HG03066 (cell line): ENCODE data around the gene TAF1B.

Source experiments
- ATAC-seq: cut with Tn5 transposase; IDR thresholded peaks from one replicate; pipeline ENCODE4 v1.9.1; 2021; ENCODE audit warnings: low read depth; ENCODE audit not compliant: unreplicated experiment

Gene TAF1B

DNA sequence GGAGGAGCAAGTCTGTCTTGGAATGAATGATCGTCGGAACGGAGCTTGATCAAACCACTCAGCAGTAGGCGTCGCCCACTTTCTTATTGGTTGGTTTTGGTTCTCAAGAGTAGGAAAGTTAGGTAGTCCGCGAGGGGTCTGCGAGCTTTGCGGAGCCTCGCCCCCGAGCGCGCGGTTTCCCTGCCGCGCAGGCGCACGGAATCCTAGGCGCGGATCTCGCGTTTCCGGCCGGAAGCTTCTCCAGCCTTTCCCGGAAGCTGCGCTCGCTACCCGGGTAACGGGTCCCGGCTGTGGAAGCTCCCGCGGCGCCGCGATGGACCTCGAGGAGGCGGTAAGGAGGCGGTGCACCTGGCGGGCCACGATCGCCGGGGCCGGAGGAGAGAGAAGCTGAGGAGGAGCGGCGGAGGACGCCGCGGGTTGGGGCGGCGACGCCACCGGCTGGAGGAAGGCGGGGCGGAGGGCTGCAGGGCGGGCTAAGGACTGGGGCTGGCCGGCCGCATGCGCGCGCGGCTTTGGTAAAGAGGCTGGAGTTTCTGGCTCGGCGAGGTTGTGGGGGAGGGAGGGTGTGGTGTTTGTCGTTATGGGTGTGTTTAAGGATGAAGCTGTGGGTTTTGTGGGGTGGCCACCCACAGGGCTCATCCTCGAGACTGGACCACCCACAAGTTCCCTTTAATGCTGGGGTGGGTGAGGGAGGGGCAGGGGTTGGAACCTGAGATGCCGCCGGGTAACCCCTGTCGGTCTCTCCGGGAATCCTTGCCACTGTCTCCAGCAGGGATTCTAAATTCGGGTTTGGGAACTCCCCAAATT is at the start of gene TAF1B:
TAF1B (plus strand) TSS at position 246 of the 807 bp plus-strand sequence; CDS start at position 314, 68 bp downstream.
- peak; percentile 81 for ATAC-seq

DNA sequence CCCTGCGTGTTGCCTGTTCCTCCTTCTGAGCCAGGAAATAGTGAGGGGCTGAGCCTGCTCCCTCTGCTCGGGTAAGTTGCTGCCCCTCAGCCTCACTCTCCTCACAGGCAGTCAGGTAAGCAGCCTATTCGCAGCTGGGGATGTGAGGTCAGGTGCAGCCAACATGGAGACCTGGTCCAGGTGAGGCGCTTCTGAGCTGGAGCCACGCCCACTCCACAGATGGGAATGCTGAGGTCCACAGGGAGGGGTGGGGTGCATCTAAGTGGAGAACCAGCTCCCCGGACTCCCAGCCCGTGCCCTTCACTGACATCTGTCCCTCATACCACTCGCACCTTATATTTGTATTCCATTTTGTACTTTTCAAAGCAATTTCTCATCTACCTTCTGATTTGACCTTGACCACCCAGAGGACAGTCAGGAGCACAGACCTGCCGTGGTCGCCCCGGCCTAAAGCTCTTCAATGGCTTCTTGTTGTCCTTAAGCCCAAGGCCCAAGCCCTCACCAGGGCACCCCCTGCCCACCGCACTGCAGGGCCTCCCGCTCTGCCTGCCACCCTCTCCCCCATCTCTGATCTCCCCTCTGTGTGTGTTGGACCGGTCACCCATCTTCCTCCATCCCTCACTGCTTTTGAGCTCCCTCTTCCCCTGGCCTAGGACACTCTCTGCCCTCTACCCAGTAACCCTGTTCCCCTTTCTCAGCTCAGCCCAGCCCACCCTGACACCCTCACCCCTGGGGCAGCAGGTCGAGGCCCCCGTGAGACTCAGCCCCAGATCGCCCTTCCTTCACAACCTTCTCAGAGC is 49.2 kb upstream of the TAF1B start:
- no peak for ATAC-seq

DNA sequence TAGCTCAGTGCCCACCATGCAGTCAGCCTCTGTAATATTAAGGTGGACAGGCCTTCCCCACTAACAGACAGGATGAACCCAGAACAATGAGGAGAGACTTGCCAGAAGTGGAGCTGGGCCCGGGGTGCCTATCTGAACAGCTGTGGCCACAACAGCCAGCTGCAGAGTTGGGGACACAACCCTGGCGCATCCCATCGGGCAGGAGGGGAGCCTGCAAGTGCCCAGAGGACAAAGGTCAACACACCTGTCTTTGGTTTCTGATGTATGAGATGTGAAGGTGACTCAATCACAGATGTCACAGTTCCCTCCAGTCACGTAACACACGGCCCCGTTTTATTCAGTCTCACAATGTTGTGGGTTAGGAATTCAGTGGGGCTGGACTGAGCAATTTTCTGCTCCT is 48.2 kb upstream of the TAF1B start:
- ATAC-seq = no peak

DNA sequence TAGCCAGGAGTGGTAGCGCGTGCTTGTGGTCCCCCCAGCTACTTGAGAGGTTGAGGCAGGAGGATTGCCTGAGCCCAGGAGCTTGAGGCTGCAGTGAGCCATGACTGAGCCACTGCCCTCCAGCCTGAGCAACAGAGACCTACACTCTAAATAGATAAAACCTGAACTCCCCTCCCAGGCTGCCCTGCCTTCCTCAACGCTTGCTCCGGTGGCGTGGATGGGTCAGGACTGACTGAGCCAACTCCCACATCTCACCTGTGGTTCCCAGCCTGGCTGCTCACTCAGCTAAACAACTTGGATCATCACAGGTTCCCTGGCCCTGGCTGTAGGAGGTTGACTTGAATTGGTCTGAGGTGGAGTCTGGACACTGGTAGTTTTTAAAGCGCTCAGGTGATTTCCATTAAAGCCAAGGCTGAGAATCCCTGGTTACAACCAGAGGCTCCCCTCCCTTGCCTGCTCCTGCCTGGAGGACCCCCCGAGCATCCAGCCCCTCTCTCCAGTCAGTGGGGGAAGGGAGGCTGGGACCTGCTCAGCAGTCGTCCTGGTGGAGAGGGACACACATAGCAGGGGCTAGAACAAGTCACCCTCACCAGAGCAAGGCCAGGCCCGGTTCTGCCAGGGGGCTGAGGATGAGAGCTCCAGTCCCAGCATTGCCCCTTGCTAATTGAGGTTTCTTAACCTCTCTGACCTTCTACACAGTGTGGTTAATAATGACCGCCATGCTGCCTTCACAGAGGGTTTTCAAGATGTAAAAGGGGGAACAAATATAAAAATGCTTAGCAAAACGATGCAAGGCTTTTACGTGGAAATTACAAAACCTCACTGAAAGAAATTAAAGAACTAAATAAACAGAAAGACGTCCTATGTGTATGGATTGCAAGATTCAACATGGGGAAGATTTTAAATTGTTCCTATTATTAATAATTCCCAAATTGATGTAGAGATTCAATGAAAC is 46.9 kb upstream of the TAF1B start:
- no peak for ATAC-seq

DNA sequence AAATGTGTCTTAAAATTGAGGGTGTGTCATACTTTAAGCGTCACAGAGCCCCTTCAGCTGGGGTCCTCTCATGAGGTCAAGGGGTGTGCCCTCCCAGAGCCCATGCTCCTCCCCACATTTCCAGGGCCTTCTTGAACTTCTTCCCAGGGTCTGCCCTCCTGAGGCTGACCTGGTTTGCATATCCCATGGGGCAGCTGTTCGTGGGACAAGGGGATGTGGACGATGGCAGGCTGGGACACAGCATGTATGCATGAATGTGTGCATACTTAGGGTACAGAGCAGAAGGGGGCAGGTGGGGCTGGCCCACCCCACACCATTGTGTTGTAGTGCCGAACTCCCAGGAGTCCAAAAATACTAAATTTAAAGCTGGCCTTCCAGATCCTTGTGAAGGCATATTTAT is 46.2 kb upstream of the TAF1B start:
- ATAC-seq = no peak

DNA sequence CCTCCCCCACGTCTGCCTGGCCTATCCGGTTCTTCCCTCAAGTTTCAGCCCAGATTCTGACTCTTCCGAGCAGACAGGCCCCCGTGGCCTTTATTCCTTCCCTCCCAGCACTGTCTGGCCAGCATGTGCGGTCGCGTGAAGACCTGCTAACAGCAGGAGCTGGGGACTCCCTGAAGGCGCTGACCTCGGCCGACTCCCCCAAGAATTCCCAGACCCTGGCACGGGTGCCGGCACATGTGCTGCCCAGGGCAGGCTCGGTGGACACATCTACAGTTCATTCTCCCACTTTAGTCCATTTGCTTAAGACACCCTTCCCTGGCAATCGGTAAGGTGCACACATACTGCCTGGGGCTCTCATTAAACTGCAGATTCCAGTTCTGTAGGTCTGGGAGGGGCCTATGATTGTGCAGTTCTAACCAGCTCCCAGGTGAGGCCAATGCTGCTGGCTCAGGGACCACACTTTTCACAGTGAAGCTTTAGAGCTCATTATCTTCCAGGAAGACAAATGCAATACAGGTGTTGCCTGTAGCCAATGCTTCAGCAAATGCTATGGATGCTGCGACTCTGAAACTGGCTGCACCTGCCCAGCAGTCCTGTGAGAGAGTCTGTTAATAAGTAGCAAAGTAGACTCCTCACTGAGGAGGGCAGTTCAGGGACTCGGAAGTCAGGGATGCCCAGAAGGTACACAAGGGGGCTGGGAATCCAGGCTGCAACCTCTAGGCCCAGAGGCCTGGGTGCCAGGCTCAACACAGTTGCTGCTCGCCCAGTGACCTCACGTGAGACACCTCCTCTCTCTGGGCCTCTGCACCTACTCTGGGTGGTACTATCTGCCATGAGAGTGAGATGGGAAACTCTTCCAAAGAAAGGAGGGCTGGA is 45.4 kb upstream of the TAF1B start:
- no peak for ATAC-seq

DNA sequence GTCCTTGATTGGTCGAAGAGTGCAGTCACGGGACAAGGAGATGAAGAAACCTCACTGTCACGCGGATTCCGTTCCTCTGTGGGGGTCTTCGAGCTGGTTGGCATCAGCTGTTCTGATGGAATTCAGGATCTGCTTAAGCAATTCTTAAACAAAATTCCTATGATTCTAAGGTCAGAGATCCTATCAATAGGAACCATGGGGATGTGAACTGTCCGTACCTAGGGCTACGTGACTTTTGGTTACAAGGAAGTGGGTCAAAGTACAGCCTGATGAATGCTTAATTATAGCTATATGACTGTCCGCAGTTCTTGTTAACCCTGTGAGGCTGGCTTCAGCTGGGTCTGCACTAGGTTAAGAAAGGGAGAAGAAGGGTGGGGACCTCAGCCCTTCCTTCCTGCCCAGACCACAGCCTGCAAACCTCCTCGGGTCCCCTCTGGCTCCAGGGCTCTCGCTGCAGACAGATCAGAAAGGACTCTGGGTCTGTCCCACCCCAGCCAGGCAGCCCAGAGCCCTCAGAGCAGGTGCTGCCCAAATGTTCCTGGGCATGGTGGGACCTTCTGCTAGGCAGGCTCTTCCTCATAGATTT is 44.2 kb upstream of the TAF1B start:
- peak; percentile 38 for ATAC-seq

DNA sequence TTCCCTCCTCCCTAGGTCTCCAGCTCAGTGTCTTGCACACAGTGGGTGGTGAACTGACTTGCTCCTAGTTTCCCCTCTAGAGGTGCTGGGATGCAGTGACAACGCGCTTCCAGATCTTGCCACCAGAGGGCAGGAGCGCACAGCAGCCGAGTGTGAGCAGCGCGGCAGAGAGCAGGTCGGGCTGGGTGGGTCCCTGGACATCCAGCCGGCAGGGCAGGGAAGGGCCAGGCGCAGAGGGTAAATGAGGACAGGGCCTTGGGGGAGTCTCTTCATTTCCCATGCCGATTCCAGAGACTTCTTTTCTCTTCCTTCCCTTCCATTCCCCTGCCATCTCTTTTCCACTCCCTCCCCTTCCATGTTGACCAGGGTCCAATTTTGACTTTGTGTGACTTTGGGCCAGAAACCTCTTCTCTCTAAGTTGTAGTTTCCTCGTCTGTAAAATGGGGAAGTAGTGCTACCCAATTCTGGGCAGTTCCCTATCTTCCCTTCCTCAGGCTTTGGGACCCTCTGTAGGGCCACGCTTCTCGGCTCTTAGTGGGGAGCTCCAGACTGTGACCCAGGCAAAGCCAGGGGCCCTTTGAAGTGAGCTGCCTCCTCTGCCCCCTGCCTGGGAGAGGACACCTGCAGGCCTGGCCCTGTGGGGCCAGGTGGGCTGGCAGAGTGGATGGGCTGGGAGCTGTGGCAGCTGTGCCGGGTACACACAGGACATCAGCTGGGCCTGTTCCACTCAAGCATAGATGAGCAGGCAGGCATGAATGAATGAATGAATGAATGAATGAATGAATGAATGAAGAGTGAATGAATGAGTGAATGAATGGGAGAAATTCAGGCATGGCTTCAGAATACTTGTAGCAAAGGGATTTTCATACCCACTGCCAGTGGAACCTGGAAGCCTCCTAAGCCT is 43.3 kb upstream of the TAF1B start:
- peak; percentile 90 for ATAC-seq

DNA sequence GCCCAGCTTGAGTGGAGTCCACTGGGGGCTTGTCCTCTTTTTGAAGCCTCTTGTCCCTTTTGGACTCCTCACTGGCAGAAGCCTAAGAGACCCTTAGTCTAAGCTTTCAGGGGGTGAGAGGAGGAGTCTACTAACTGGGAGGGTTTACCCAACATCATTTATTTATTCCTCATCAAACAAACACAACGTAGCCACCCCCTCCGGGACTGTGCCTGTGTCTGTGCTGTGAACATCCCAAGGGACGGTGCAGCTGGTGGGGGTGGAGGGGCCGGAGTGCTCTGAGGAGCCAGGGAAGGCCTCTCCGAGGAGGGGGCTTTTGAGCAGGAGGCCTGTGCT is 42.7 kb upstream of the TAF1B start:
- ATAC-seq = no peak

DNA sequence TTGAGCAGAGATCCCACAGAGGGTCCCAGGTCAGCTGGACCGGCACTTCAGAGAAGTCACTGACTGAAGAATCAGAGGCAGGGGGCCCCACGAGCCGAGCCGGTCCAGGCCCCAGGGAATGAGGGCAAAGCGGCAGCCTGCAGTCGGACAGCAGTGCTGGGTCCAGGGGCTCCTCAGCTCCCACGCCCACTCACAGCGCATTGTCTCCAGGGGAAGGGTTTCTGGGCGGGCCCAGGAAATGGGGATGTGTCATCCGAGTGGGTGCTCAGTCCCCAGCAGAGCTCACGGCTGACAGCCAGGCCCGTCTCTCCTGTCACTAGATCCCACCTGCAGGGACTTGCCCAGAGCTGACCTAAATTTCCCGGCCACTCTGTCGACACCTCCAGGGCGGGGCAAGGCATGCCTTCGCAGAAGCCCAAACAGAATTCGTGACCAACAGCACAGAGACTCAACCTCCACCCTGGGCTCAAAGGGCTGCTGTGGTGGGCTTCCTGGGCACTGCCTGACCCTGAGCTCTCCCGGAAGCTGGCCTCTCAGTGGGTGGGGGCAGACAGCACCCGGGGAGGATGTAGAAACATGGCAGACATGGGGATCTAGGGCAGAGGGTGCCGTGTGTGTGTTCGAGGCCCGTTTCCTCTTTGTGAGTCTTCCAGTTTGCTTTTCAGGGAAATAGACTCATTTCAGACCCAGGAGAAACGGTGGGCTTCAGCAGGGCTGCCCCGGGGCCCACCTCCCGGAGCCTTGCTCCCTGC is 42.1 kb upstream of the TAF1B start:
- no peak for ATAC-seq

DNA sequence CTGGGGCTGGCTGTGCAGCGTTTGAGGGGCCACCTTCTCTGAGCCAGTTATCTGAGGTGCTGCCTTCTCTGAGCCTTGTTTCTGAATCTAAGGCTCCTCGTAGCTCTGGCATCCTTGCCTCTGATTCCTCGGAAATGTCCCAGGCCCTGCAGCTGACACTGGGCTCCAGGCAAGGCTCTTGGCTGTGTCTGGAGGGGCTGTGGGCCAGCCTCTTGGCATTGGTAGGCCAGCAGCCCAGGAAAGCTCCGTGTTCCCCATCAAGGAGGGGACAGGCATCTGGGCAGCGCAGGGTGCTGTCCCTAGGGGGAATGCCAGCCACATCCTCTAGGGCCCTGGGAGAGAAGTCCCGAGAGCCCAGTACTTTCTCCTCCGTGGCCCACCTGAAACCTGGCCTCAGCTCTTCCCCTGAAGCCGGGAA is 40.7 kb upstream of the TAF1B start:
- ATAC-seq = no peak

DNA sequence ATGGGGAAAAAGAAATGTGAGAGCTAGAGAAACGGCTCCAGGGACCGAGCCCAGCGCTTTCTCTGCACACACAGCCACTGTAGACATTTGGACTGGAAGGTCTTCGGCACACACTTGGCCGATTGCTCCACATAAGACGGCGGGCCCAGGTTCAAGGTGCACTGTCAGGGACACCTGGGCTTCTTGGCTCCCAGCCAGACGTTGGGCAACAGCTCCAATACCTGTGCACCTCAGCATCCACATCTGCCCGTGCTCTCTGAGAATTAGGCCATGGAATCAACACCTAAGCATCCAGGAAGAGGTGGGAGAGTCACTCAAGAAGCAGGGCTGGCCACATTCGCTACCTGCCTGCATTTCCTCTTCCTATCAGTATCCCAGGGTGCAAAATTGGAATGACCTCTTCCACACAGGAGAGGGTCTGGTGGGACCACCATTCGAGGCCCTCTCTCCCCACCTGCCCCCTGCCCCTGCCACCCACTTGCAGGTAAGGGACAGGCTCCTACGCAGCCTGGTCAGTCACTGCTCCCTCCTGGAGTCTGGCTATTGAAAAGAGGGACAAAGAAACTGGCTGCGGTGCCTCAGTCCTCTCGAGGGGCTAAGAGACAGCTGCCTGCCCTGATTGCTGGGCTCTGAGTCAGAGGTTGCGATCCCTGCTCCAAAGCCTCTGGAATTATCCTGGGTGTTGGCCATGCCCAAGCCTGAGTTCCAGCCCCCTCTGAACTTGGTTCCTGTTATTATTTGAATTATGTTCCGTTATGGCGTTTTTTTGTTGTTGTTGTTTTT is 40.1 kb upstream of the TAF1B start:
- ATAC-seq = no peak

DNA sequence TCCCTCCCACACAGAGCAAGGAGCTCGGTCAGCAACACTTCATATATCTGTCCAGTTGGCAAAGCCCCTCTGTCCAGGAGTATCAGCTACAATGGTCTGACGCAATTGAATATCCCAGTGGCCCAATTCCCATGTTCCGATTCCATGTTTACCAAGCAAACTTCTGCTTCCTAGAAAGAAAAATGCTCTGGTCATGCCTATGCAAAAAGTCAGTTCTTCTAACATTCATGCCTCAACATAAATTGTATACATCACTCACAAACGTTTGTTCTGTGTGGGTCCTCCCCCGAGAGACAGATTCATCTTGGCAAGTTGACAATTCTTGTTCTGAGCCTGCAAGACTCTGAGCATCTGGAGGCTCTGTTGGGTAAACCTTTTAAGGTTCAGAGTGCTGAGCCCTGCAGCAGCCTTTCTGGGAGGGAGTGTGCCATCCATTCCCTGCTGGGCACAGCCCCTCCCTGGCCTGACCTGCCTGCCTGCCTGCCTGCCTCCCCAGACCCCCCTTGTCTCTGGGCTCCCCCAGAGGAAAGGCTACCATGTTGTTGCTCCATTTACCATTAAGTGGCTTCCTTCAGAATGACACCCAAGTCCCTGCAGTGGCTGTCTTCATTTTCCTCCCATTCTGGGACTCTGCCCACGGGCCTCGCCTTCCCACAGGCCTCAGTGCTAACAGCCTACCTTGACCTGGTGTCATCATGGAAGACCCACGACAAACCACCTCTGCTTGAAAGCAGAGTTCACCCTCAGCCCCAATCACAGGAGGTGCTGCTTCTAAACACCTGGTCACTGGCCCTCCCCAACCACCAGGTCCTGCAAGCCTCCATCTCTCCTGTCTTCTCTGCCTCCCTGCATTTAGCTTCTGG is 37.6 kb upstream of the TAF1B start:
- no peak for ATAC-seq

DNA sequence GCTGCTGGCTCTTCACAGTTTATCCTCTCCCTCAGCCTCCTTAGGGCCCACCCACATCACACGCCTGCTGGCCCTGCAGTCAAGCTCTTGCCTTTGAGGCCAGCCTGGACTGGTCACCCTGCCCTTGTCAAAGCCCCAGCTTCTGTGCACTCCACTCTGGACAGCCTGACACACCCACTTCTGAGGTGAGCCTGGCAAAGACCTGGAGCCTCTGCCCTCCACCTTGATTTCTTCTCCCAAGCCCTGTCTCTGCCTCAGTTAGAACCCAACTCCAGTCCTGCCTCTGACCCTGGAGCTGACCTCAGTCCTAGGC is 37.0 kb upstream of the TAF1B start:
- no peak for ATAC-seq

DNA sequence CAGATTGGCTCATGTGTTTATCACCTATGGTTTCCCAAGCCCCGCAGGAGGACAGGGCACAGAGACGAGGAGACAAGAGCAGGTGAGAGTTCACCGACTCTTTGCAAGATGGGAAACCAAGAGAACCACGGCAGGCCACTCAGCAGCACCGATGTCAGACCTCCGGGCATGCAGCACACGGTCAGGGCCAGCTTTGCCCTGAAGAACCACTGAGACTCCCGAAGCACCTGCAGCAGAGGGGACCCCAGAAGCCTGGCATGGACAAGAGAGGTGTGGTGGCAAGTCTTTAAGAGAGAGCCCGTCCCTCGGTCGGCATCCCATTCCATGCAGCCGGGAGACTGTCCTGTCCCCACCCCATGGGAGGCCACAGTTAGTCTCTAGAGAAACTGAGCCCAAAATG is 36.6 kb upstream of the TAF1B start:
- no peak for ATAC-seq

DNA sequence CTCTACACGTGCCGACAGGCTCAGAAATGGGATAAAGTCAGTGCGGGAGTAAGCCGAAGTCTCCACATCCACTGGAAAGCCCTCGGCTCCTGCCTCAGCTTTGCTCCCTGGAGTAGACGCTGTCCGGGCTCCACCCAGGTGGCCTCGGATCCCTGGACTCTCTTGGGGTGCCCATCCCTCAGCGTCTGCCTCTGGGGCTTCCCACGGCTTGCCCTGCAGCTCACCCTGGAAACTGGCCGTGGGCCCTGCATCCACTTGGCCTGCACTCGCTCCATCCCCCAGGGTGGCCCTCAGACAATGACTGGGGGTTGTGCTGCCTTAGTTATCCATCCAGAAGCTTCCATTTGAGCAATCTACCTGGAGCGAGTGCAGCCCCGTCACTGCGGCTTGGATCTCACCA is 36.2 kb upstream of the TAF1B start:
- ATAC-seq = no peak
